ENCODE results near the gene LCN1. TPM values are rescaled to one million over a fixed set of nuclear protein-coding genes. Genes with fewer than 3 reads are reported as not detected.

The LCN1 gene
- total and polyA plus RNA-seq, 2 of the 8 experiments (the other 6 are each of a cell fraction or from before 2014, with no cell fraction given), result not detected

DNA sequence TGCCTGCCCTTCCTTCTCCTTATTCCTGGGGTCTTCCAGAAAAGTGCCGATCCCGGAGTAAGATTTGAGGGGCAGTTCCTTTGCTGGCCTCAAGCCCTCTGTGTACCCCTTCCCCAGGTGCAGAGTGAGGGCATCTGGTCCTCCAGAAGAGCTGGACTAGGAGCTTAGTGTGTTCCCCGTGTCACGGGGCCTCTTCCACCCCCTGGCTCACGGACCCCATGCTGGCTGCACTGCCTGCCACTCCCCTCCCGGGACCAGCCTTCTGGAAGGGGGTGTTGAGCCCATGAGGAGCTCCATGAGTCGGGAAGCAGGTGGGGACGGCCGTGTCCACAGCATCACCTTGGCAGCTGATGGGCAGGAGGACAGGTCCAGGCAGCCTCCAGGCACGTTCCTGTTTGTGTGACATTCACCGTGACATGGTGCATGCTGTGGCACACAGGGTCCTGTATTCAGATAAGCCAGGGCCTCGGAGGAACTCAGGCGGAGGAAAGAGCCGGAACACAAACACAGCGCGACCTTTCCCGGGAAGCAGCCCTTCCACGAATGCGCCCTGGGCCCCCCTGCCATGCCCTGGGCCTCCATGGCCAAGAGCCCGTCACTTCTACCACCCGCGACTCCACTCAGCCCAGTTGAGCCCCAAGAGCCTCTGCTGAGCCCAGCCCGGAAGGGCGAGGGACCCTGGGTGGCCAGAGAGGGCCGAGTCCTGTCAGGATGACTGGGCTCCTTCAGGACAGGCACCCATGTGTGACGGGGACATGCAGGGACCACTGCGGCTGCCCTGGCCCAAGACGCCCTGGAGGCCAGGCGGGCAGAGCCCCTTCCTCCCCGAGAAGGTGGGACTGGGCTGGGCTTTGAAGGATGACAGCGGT lies 5.9 kb upstream of the LCN1 start (continued):
- no peak for TF ChIP-seq CHD7 (IDR thresholded peaks at IDR 0.05; ENCODE audit: insufficient replicate concordance, low read length)
- TF ChIP-seq TAF1 (IDR thresholded peaks at IDR 0.05; ENCODE audit: low read depth, low read length), result no peak
- TF ChIP-seq HDAC2 (IDR thresholded peaks at IDR 0.05; ENCODE audit: borderline replicate concordance in 1 of 2, low read depth in 2 of 2, low read length in 2 of 2), result no peak
- no peak for TF ChIP-seq RFX5 (IDR thresholded peaks at IDR 0.05; ENCODE audit: borderline replicate concordance, low read depth, low read length)
- no peak for TF ChIP-seq RAD21 (IDR thresholded peaks at IDR 0.05 in 1 of 2, conservative IDR thresholded peaks at IDR 0.05 in 1 of 2; ENCODE audit: low read depth in 2 of 2, low read length in 2 of 2)
- no peak for TF ChIP-seq EP300 (IDR thresholded peaks at IDR 0.05; ENCODE audit: borderline replicate concordance in 1 of 2, low read depth in 2 of 2, low read length in 2 of 2)
- no peak for TF ChIP-seq GTF2F1 (IDR thresholded peaks at IDR 0.05; ENCODE audit: borderline replicate concordance, low read depth, low read length)
- no peak for TF ChIP-seq NRF1 (IDR thresholded peaks at IDR 0.05; ENCODE audit: low read depth, low read length)

All from H1 (cell line).